ENCODE data around the gene PARVG.
"Not testable (repeated sequence)": the region's sequence is repeated elsewhere in the genome, so short reads cannot be mapped to it uniquely, and the experiment has no call there.

The PARVG gene

GRCh38 chr22:44214764-44215163 lies 34.0 kb downstream of the PARVG start:
- no peak for DNase-seq

DNA sequence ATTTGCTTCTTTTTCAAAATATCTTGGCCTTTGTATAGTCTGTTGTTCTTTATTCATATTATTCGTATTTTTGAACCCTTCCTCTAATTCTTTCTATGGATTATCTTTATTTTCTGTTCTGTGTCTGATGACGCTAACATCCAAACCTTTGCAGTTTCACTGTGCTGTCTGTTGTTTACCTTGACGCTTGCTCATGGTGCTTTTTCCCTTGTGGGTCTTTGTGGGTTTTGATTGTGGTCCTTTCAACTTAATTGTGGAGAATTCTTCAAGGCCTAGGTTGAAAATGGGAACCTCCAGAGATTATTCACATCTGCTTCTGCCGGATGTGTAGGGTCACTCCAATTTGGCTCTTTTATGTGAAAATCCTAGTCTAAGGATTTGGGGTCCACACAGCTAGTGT lies 34.6 kb downstream of the PARVG start:
- no peak for DNase-seq

GRCh38 chr22:44217346-44217745 lies 36.6 kb downstream of the PARVG start:
- no peak for DNase-seq

DNA sequence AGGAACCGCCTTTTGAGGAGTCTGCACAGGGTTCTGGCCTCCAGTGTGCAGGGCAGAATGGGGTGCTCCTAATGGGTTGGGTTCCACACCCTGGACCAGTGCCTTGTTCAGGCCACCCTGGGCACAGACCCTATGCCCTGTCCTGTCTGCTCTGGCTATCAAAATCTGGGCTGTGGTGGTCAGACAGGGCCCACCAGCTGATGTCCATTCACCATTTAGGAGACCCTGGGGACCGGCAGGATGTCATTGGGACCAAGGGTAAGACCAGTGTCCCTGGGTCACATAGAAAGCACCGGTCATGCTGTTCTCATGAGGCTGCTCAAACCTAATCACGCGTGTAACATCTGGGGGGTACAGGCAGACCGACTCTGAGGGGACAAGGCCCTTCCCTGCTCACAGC lies 37.3 kb downstream of the PARVG start:
- no peak for DNase-seq

DNA sequence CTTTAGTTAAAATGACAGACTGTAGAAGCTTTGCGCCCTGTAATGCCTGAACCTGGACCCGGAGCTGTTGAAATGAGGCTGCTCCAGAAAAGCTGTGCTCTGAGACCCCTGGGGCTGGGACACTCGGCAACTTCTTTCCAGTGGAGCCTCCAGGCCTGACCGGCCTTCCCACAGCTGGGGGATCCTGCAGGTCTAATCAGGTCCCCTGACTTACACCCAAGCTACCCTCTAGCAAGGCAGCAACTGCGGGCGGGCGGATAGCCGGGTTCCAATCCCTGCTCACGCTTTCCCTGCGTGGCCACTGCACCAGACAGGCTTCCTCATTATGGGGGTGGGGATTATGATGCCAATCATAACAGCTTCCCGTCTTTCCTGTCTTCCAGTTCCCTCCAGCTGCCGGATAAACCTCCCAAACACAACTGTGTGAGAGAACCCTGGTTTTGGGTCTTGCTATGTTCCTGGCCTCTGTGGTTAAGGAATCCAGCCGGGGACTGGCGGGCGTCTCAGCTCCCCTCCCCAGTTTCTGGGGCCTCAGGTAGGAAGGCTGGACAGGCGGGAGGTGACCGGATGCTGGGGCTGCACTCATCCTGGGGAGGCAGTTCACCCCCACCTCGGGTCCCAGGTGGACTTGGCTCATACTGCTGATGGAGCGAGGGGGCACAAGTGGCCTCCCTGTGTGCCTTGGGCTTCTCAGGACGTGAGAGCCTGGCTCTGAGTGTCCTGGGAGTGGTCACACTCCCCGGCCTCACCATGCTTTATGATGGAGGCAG lies 38.6 kb downstream of the PARVG start:
- no peak for DNase-seq

GRCh38 chr22:44220727-44221680 lies 40.3 kb downstream of the PARVG start:
- no peak for DNase-seq

- no peak for DNase-seq
Observed at GRCh38 chr22:44221710-44222475, 41.2 kb downstream of the PARVG start.

DNA sequence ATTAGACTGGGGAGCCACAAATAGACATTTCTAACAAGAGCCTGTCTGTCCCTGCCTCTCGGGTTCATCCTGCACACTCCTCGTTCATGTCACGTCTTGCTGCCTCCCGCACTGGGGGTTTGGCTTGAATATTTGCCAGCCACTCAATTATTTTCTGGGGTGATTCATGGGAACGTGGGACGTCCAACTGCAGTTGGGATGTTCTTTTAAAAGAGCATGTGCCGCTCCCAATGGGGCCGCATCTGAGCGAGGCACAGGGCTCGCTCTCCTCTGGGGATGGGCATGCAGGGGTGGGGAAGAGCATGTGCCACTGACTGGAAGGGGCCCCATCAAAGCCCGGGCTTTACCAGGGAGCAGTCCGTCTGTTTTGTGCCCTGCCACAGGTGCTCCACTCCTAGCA lies 43.4 kb downstream of the PARVG start:
- no peak for DNase-seq

DNA sequence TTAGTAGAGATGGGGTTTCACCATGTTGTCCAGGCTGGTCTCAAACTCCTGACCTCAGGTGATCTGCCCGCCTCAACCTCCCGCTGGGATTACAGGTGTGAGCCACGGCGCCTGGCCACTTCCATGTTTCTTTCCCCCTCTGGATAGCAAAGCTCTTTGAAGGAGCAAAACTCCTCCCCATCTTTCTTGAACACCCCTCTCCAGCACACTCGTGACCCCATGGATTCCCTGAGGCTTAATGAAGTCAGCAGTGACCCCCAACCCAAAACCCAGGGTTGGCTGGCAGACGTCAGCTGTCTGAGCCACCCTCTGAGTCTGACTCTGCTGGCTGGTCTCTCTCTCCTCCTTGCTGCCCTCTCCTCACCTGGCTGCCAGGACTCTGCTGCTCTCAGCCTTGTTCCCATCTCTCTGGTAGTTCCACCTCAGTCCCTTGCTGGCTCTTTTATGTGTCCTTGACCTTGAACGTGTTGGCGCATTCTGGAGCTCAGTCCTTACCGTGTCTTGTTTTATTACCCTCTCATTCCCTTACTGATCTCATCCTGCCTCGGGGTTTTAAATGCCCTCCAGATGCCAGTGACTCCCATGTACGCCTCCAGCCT lies 44.5 kb downstream of the PARVG start:
- no peak for DNase-seq

GRCh38 chr22:44225812-44226211 lies 45.1 kb downstream of the PARVG start:
- no peak for DNase-seq

DNA sequence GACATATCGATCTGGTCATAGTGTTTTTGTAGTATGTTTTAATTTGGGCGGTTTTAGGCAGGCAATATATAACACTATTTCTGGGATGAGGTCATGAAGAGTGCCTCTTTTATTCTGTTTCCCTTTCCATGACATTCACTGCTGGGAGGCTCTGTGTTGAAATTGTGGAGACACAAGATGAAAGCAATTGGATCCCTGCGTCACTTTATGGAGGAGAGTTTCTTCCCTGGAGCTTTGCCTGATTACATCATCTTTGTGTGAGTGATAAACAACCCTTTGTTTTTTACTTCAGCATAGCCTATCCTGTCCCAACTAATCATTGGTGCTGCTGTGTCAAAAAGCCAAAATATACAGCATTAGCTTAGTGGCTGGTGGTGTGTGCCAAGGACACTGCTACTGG lies 48.6 kb downstream of the PARVG start:
- no peak for DNase-seq

GRCh38 chr22:44229809-44230208 lies 49.1 kb downstream of the PARVG start:
- no peak for DNase-seq

DNA sequence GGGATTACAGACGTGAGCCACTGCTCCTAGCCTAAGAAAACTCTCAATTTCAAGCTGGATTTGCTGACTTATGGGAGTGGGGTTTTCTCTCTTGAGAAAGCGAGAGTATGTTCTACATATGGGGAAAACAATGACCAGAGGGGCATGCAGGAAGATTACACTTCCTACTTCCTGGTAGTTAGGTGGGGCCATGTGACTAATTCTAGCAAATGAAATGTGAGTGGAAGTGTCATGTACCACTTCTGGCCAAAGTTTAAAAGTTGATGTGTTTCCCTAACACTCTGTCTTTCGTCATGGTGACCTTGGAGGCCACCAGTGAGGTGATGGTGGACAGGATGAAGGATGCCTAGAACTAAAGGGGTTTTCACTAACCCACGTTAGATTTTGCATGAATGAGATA lies 50.5 kb downstream of the PARVG start:
- DNase-seq: no peak

DNA sequence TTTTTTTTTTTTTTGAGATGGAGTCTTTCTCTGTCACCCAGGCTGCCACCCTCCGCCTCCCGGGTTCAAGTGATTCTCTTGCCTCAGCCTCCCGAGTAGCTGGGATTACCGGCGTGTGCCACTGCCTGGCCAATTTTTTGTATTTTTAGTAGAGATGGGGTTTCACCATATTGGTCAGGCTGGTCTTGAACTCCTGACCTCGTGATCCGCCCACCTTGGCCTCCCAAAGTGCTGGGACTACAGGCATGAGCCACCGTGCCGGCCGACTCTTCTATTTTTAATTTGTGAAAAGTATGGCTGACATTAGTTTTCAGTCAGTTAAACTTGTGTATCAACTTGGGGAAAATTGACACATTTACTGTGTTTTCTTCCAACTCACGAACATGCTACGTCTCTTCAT lies 53.6 kb downstream of the PARVG start:
- not testable (repeated sequence) for DNase-seq

- no peak for DNase-seq
Observed at GRCh38 chr22:44237290-44237689, 56.6 kb downstream of the PARVG start.

- not testable (repeated sequence) for DNase-seq
Observed at GRCh38 chr22:44241121-44241520, 60.4 kb downstream of the PARVG start.

GRCh38 chr22:44242946-44243724 lies 62.4 kb downstream of the PARVG start:
- no peak for DNase-seq

DNA sequence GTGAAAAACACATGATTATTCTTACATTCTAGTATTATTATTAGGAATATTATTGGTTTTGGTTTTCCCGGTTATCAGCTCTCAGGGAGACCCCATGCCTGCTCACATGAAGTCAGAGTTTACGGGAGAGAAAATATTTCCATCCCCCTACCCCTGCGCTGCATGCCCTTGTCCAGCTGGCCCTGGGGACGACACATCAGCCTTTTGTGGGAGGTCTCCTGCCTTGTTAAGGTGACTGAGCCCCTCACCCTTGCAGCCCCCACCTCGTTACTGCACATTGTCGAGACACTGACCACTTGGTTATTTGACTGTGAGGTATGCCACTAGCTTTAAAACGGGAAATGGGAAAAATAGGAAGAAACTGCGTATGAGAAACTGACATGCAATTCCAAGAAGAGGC lies 63.0 kb downstream of the PARVG start:
- no peak for DNase-seq

DNA sequence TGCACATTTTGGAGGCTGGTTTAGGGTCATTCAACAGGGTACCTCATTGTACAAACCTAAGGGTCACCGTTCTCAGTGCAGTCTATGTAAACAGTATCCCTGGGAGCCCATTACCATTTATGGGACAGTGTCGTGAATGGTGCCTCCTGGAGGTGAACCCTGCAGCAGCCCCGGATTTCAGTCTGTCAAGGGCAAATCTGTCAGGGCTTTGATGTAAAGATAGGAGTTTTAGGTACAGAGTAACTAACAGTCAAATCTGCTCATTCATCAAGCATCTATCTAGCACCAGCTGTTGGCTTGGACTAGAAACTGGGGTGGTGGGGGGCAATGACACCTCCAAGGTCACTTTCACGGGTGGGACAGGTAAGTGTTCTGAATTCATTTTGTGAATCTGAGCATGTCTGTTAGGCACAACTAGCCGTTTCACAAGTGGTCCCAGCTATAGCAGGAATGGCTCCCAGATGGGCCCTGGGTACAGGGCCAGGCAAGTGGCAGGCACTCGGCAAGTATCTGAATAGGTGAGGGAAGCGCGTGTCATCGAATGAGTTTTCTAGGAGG lies 63.6 kb downstream of the PARVG start:
- no peak for DNase-seq

DNA sequence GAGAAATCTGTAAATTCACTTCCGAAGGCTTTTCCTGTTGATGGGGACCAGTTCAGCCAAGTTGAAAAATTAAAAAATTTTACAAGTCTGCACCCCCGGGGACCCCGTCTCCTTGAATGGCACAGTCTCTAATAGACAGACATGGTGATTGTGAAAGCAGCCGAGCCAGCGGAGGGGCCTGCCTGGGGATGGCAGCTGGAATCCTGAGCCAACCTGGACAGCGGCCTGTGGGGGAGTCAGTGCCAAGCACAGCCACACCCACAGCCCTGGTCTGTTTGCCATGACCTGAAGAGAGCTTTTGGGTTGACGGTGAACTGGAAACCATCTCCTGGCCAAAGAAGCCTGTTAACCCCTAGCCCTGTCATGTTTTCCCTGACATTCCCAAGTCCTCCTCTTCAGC lies 64.7 kb downstream of the PARVG start:
- DNase-seq: no peak

- no peak for DNase-seq
Observed at GRCh38 chr22:44245867-44246266, 65.1 kb downstream of the PARVG start.
